ENCODE data around the gene STAB1.

STAB1 gene

GRCh38 chr3:52455283-52456168, 39.6 kb upstream of the STAB1 start, which contains the start of gene NISCH:
NISCH (plus strand) TSS chr3:52455604; CDS start chr3:52455642, 38 bp downstream.
- peak; percentile 43 for DNase-seq (ENCODE audit: low read depth)
- peak within 1 kb of the TSS; percentile 89 for H3K4me3 ChIP-seq (ENCODE audit: low read depth, low read length)
- no peak for TF ChIP-seq CTCF (IDR thresholded peaks at IDR 0.05; ENCODE audit: low read depth, low read length, missing control alignments)

- no peak for TF ChIP-seq CTCF (IDR thresholded peaks at IDR 0.05; ENCODE audit: low read depth, low read length, missing control alignments)
- H3K4me3 ChIP-seq (ENCODE audit: low read depth, low read length) = peak overlapping the region; percentile 89
- no peak for DNase-seq (ENCODE audit: low read depth)
Observed at GRCh38 chr3:52456169-52456799, 38.9 kb upstream of the STAB1 start.

GRCh38 chr3:52456800-52457183, 38.3 kb upstream of the STAB1 start:
- DNase-seq (ENCODE audit: low read depth) = no peak
- TF ChIP-seq CTCF (IDR thresholded peaks at IDR 0.05; ENCODE audit: low read depth, low read length, missing control alignments) = no peak
- peak overlapping the region; percentile 89 for H3K4me3 ChIP-seq (ENCODE audit: low read depth, low read length)

- H3K4me3 ChIP-seq (ENCODE audit: low read depth, low read length) = no peak overlapping the region
- TF ChIP-seq CTCF (IDR thresholded peaks at IDR 0.05; ENCODE audit: low read depth, low read length, missing control alignments) = no peak
Observed at GRCh38 chr3:52458031-52458760, 36.9 kb upstream of the STAB1 start.

GRCh38 chr3:52458770-52459545, 36.2 kb upstream of the STAB1 start:
- H3K4me3 ChIP-seq (ENCODE audit: low read depth, low read length) = no peak overlapping the region
- DNase-seq (ENCODE audit: low read depth) = no peak
- no peak for TF ChIP-seq CTCF (IDR thresholded peaks at IDR 0.05; ENCODE audit: low read depth, low read length, missing control alignments)

More at GRCh38 chr3:52458031-52458760, 36.9 kb upstream of the STAB1 start:
- no peak for DNase-seq (ENCODE audit: low read depth)

GRCh38 chr3:52461874-52462273, 33.3 kb upstream of the STAB1 start:
- DNase-seq (ENCODE audit: low read depth) = no peak
- no peak for TF ChIP-seq CTCF (IDR thresholded peaks at IDR 0.05; ENCODE audit: low read depth, low read length, missing control alignments)
- no peak overlapping the region for H3K4me3 ChIP-seq (ENCODE audit: low read depth, low read length)

Data from GM12864 (cell line).